GM23338 (cell line): ENCODE results near the gene RPH3AL. TPM values are rescaled to one million over a fixed set of nuclear protein-coding genes. Genes with fewer than 3 reads are reported as not detected.

Source experiments
- ATAC-seq: fragments of 200-7000 bp; cut with Tn5 transposase; 3 replicates; pipeline ENCODE4 v1.9.1; 2020
- DNase-seq: peaks from one replicate; pipeline ENCODE4 v3.0.0-alpha.2; 2015; ENCODE audit warnings: low spot score
- H2AFZ ChIP-seq: fragments of 200-600 bp; sonication (generic); 2 replicates; pipeline ENCODE4 v1.8.0; 2016; ENCODE audit warnings: antibody characterized with exemption, mild to moderate bottlenecking, moderate library complexity
- H3F3A ChIP-seq: fragments of 200-600 bp; sonication (generic); replicated peaks from 2 replicates; pipeline ENCODE4 v1.8.0; 2017; ENCODE audit warnings: antibody characterized with exemption, mixed run types, low read depth
- H3K27ac ChIP-seq: fragments of 200-600 bp; sonication (generic); 2 replicates; pipeline ENCODE4 v1.6.1; 2016; ENCODE audit warnings: low read depth
- H3K27me3 ChIP-seq: fragments of 200-600 bp; sonication (generic); 2 replicates; pipeline ENCODE4 v1.8.0; 2016; ENCODE audit warnings: mild to moderate bottlenecking, mixed run types, moderate library complexity; ENCODE audit not compliant: insufficient read depth
- H3K36me3 ChIP-seq: fragments of 200-600 bp; sonication (generic); 2 replicates; pipeline ENCODE4 v1.8.0; 2016; ENCODE audit warnings: mild to moderate bottlenecking; ENCODE audit not compliant: insufficient read depth
- H3K4me1 ChIP-seq: fragments of 200-600 bp; sonication (generic); 2 replicates; pipeline ENCODE4 v1.8.0; 2016; ENCODE audit warnings: mild to moderate bottlenecking, moderate library complexity; ENCODE audit not compliant: insufficient read depth
- H3K4me2 ChIP-seq: fragments of 200-600 bp; sonication (generic); 2 replicates; pipeline ENCODE4 v1.7.1; 2017; ENCODE audit warnings: mixed run types
- H3K4me3 ChIP-seq: fragments of 200-600 bp; sonication (generic); 2 replicates; pipeline ENCODE4 v1.6.1; 2016; ENCODE audit warnings: mixed run types
- H3K79me2 ChIP-seq: fragments of 200-600 bp; sonication (generic); replicated peaks from 2 replicates; pipeline ENCODE4 v1.8.0; 2017; ENCODE audit warnings: mild to moderate bottlenecking; ENCODE audit not compliant: insufficient read depth
- H3K9me2 ChIP-seq: fragments of 200-600 bp; sonication (generic); 2 replicates; pipeline ENCODE4 v1.8.0; 2017; ENCODE audit not compliant: insufficient read depth
- H4K20me1 ChIP-seq: fragments of 200-600 bp; sonication (generic); replicated peaks from 2 replicates; pipeline ENCODE4 v1.8.0; 2017; ENCODE audit warnings: mild to moderate bottlenecking; ENCODE audit not compliant: insufficient read depth
- H3K27ac Mint-ChIP-seq: 2 replicates; pipeline ENCODE4 v1.8.0; 2020; ENCODE audit warnings: inconsistent platforms, mild to moderate bottlenecking, moderate library complexity, mixed read lengths
- H3K27me3 Mint-ChIP-seq: 3 replicates; pipeline ENCODE4 v1.8.0; 2022; ENCODE audit warnings: low read depth, mild to moderate bottlenecking, moderate library complexity, mixed read lengths, inconsistent platforms; ENCODE audit not compliant: insufficient read depth, poor library complexity
- H3K36me3 Mint-ChIP-seq: 3 replicates; pipeline ENCODE4 v1.8.0; 2021; ENCODE audit warnings: low read depth, mild to moderate bottlenecking, inconsistent platforms, moderate library complexity, mixed read lengths
- H3K4me1 Mint-ChIP-seq: 3 replicates; pipeline ENCODE4 v1.8.0; 2020; ENCODE audit warnings: mild to moderate bottlenecking, inconsistent platforms, mixed read lengths
- H3K4me3 Mint-ChIP-seq: 3 replicates; pipeline ENCODE4 v1.8.0; 2021; ENCODE audit warnings: moderate library complexity, mild to moderate bottlenecking, inconsistent platforms, mixed read lengths
- H3K9me3 Mint-ChIP-seq: 3 replicates; pipeline ENCODE4 v1.8.0; 2020; ENCODE audit warnings: moderate library complexity, mild to moderate bottlenecking, inconsistent platforms, mixed read lengths
- CTCF ChIP-seq, 2 experiments: fragments of 200-600 bp in 1 of 2; sonication (generic) in 1 of 2; conservative IDR thresholded peaks; 2 replicates each; pipeline versions ENCODE4 v1.5.1 to v1.6.1; 2016 to 2017; ENCODE audit warnings: antibody characterized with exemption in 2 of 2, low read depth in 2 of 2, mild to moderate bottlenecking in 2 of 2, moderate library complexity in 1 of 2
- ETS1 ChIP-seq: IDR thresholded peaks from 2 replicates; pipeline ENCODE4 v1.6.1; 2016; ENCODE audit warnings: antibody characterized with exemption
- EZH2 ChIP-seq: fragments of 200-600 bp; sonication (generic); IDR thresholded peaks from one replicate; pipeline ENCODE4 v1.8.0; 2017; ENCODE audit warnings: antibody characterized with exemption, mild to moderate bottlenecking, low read depth; ENCODE audit not compliant: unreplicated experiment
- JUNB ChIP-seq: IDR thresholded peaks from one replicate; pipeline ENCODE4 v1.6.1; 2016; ENCODE audit warnings: antibody characterized with exemption; ENCODE audit not compliant: unreplicated experiment
- NANOG ChIP-seq: IDR thresholded peaks from 2 replicates; pipeline ENCODE4 v1.6.1; 2016; ENCODE audit warnings: antibody characterized with exemption, borderline replicate concordance
- POLR2AphosphoS5 ChIP-seq: IDR thresholded peaks from 2 replicates; pipeline ENCODE4 v1.6.1; 2016; ENCODE audit warnings: antibody characterized with exemption, low read depth
- REST ChIP-seq: IDR thresholded peaks from one replicate; pipeline ENCODE4 v1.6.1; 2018; ENCODE audit warnings: antibody characterized with exemption; ENCODE audit not compliant: unreplicated experiment
- ZNF114 ChIP-seq: fragments of 250-450 bp; sonication (Bioruptor Pico); IDR thresholded peaks from 2 replicates; pipeline ENCODE4 v1.5.0; 2020; ENCODE audit warnings: mild to moderate bottlenecking, moderate library complexity
- ZNF462 ChIP-seq: fragments of 250-450 bp; sonication (Bioruptor Pico); IDR thresholded peaks from 2 replicates; pipeline ENCODE4 v1.5.0; 2020; ENCODE audit warnings: mild to moderate bottlenecking, moderate library complexity
- polyA plus RNA-seq: library from polyadenylated mRNA; unstranded; fragments of >200 nt; fragmentation: Nextera tagmentation; extraction: Ambion mirVana; gene quantifications from 2 replicates; pipeline ENCODE4 v1.2.1, GENCODE V29; 2016
- total RNA-seq: library from RNA; depleted of rRNA; stranded (reverse); fragments of >200 nt; shearing (Covaris generic); gene quantifications from 2 replicates; pipeline ENCODE4 v1.2.3, GENCODE V29; 2014

The RPH3AL gene
- total and polyA plus RNA-seq, 2 experiments from 2014 or later = 2.7 to 6.3 TPM

- no peak for TF ChIP-seq REST
- no peak for TF ChIP-seq ZNF114 (CRISPR knock-in tag)
- TF ChIP-seq NANOG = no peak
- TF ChIP-seq CTCF (conservative IDR thresholded peaks at IDR 0.05; ENCODE audit: low read depth in 2 of 2) = no peak
- no peak for TF ChIP-seq ETS1
- TF ChIP-seq JUNB = no peak
These were observed 39.2 kb upstream of the RPH3AL start (continued) for GRCh38 chr17:391850-392249.

GRCh38 chr17:390025-390424 is 37.4 kb upstream of the RPH3AL start:
- H3K27me3 Mint-ChIP-seq = peaks cover 18% of the 10 kb centered on the region
- peaks cover 19% of the 10 kb centered on the region for H3K27me3 ChIP-seq
- H3K36me3 ChIP-seq = no peaks in the 10 kb centered on the region
- H3K4me1 ChIP-seq = peaks cover 8% of the 10 kb centered on the region; the same call in 1 of the 2 replicates
- H3K27ac Mint-ChIP-seq = no peak overlapping the region
- H3F3A ChIP-seq = peaks cover 6% of the 10 kb centered on the region; the same call in 1 of the 2 replicates
- DNase-seq (no peak), ATAC-seq (no peak)
- no peaks in the 10 kb centered on the region for H3K79me2 ChIP-seq
- peaks cover 7% of the 10 kb centered on the region for H3K4me1 Mint-ChIP-seq
- no peaks in the 10 kb centered on the region for H3K36me3 Mint-ChIP-seq
- H2AFZ ChIP-seq = no peak overlapping the region
- no peak overlapping the region for H3K4me3 ChIP-seq
- no peak overlapping the region for H3K4me3 Mint-ChIP-seq
- H3K4me2 ChIP-seq = no peak overlapping the region
- no peak overlapping the region for H3K27ac ChIP-seq
- H4K20me1 ChIP-seq = no peaks in the 10 kb centered on the region
- peaks cover 12% of the 10 kb centered on the region for H3K9me3 Mint-ChIP-seq
- H3K9me2 ChIP-seq = no peaks in the 10 kb centered on the region
- no peak for TF ChIP-seq ZNF462 (CRISPR knock-in tag)
- no peak for TF ChIP-seq JUNB
- no peak for TF ChIP-seq EZH2
- no peak for TF ChIP-seq POLR2AphosphoS5
